ENCODE measurements around the gene IGSF21.

IGSF21 gene

DNA sequence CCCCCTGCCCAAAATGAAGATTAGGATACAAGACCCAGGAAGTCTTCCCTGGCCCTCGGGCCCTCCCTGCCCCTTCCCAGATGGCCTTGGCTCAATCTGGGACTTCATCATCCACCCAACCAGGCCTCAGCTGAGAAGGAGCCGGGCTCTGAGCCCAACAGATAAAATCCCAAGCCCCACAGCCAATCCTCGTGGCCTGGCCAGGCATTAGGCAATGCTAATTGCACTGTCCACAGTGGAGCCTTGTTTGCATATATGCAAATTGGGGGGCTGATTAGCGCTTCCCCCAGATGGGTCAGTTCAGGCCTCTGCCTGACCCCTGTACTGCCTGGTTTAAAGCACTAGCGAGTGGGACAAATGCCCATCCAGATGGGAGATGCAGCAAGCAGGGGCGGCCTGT lies 34.9 kb downstream of the IGSF21 start:
- no peak for DNase-seq (ENCODE audit: low read depth in 2 of 2)
- H3K4me3 ChIP-seq (replicated peaks in 1 of 2; ENCODE audit: low read depth in 2 of 2, low read length in 2 of 2) = no peak overlapping the region
- TF ChIP-seq, protein P1, sequence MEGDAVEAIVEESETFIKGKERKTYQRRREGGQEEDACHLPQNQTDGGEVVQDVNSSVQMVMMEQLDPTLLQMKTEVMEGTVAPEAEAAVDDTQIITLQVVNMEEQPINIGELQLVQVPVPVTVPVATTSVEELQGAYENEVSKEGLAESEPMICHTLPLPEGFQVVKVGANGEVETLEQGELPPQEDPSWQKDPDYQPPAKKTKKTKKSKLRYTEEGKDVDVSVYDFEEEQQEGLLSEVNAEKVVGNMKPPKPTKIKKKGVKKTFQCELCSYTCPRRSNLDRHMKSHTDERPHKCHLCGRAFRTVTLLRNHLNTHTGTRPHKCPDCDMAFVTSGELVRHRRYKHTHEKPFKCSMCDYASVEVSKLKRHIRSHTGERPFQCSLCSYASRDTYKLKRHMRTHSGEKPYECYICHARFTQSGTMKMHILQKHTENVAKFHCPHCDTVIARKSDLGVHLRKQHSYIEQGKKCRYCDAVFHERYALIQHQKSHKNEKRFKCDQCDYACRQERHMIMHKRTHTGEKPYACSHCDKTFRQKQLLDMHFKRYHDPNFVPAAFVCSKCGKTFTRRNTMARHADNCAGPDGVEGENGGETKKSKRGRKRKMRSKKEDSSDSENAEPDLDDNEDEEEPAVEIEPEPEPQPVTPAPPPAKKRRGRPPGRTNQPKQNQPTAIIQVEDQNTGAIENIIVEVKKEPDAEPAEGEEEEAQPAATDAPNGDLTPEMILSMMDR (IDR thresholded peaks at IDR 0.05; ENCODE audit: low read depth, low read length) = no peak

DNA sequence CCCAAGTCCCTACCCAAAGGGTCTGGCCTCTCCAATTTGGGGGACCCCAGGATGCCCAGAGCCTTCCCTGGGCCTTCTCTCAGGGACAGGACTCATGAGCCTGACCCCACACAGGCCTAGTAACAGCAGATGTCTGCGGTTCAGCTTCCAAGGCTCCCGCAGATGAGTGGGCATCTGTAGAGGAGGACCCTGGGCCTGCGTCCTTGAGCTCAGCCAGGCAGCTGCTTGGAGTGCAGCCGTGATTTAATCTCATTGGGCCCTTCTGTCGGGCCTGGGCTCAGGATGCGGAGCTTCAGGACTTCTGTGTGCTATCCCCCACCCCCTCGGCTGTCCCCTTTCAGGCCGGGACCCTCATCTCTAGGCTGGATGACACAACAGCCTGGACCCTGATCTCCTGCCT lies 35.4 kb downstream of the IGSF21 start:
- H3K4me3 ChIP-seq (replicated peaks in 1 of 2; ENCODE audit: low read depth in 2 of 2, low read length in 2 of 2) = no peak overlapping the region
- DNase-seq (ENCODE audit: low read depth in 2 of 2) = no peak
- TF ChIP-seq, protein P1 (IDR thresholded peaks at IDR 0.05; ENCODE audit: low read depth, low read length) = no peak

- DNase-seq (ENCODE audit: low read depth in 2 of 2) = no peak
- H3K4me3 ChIP-seq (replicated peaks in 1 of 2; ENCODE audit: low read depth in 2 of 2, low read length in 2 of 2) = no peak overlapping the region
- TF ChIP-seq, protein P1 (IDR thresholded peaks at IDR 0.05; ENCODE audit: low read depth, low read length) = no peak
Observed at GRCh38 chr1:18144062-18144461, 36.5 kb downstream of the IGSF21 start.

- no peak for DNase-seq (ENCODE audit: low read depth in 2 of 2)
- no peak overlapping the region for H3K4me3 ChIP-seq (replicated peaks in 1 of 2; ENCODE audit: low read depth in 2 of 2, low read length in 2 of 2)
- TF ChIP-seq, protein P1 (IDR thresholded peaks at IDR 0.05; ENCODE audit: low read depth, low read length) = no peak
Observed at GRCh38 chr1:18144916-18145647, 37.5 kb downstream of the IGSF21 start.

DNA sequence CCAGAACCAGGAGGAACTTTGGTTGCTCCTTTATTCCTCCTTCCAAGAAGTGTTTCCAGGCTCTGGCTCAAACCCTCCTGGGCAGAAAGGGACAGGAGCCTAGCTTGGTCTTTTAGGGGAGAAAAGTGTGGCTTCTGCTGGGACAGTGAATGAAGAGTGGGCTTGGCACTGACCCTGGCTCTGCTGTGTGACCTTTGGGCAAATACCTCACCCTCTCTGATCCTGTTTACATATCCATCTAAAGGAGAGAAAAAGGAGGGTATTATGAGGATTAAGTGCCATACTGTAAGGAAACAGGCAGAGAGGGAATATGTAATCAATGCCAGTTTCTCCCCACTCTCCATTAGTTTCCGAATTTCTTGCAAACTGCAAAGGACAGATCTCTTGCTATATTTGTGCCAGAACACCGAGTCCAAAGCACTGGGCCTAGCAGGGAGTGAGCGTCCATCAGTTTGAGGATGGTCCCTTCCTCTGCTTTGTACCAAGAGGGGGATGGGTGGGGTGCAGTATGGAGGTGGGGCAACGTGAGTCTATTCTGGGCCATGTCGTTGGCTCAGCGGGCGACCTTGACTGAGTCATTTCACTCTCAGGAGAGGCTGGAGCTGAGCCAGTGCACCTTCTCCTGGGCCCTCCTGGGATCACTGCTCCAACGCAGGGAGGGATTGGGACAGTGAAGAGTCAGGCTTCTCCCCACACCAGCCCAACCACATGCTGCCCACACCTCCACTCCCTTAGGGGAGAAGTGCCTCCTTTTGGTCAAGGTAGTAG lies 38.4 kb downstream of the IGSF21 start:
- no peak overlapping the region for H3K4me3 ChIP-seq (replicated peaks in 1 of 2; ENCODE audit: low read depth in 2 of 2, low read length in 2 of 2)
- no peak for DNase-seq (ENCODE audit: low read depth in 2 of 2)
- TF ChIP-seq, protein P1 (IDR thresholded peaks at IDR 0.05; ENCODE audit: low read depth, low read length) = no peak

- DNase-seq (ENCODE audit: low read depth in 2 of 2) = no peak
- TF ChIP-seq, protein P1 (IDR thresholded peaks at IDR 0.05; ENCODE audit: low read depth, low read length) = no peak
- H3K4me3 ChIP-seq (replicated peaks in 1 of 2; ENCODE audit: low read depth in 2 of 2, low read length in 2 of 2) = no peak overlapping the region
Observed at GRCh38 chr1:18146886-18147285, 39.3 kb downstream of the IGSF21 start.

Data from cardiac fibroblast (primary cell).